ENCODE results near the gene SLC30A5. TPM values are rescaled to one million over a fixed set of nuclear protein-coding genes. Genes with fewer than 3 reads are reported as not detected.
"Not testable (repeated sequence)": the region's sequence is repeated elsewhere in the genome, so short reads cannot be mapped to it uniquely, and the experiment has no call there.

The SLC30A5 gene
- total RNA-seq, 1 donor from 2014 or later, result 42.9 TPM

DNA sequence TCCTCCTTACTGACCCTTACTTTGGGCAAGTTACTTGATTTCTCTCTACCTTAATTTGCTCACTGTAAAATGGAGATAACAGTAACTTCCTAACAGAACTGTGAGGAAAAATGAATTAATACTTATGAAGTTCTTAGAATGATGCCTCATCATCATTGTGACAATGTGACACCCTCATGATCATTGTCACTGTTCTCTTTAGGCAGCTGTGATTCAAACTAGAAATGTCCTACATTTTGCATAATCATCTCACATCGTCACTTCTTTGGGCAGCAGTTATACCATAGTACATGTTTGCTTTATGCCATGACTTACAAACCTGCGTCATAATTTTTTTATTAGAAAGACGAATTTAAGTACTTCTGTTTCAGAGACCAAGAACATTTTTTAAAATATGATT is 9.7 kb downstream of the SLC30A5 start:
- intact Hi-C loops (cut with micrococcal nuclease), result no loop called here

- intact Hi-C loops (cut with micrococcal nuclease), result no loop called here
Measured at GRCh38 chr5:69105996-69106906, 12.4 kb downstream of the SLC30A5 start.

- intact Hi-C loops (cut with micrococcal nuclease), result not testable (repeated sequence)
Measured at GRCh38 chr5:69108367-69108766, 14.6 kb downstream of the SLC30A5 start.

DNA sequence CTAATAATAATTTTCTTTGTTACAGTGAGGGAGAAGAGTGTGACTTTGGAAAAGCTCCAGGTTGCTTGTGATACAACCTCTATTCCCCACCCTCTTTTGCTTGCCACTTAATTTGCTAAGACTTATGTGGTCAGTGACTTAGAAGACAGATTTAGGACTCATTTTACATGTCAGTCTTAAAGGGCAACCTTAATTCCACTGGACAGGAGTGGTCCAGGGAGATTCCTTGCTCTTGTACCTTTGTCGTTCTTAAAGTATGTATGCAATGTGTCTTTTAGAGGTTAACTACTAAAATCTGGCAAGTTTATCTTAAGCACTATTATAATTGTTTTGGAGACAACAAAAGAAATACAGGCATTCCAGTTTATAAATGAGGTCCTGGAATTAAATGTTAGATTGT is 20.0 kb downstream of the SLC30A5 start:
- intact Hi-C loops (cut with micrococcal nuclease), result no loop called here

DNA sequence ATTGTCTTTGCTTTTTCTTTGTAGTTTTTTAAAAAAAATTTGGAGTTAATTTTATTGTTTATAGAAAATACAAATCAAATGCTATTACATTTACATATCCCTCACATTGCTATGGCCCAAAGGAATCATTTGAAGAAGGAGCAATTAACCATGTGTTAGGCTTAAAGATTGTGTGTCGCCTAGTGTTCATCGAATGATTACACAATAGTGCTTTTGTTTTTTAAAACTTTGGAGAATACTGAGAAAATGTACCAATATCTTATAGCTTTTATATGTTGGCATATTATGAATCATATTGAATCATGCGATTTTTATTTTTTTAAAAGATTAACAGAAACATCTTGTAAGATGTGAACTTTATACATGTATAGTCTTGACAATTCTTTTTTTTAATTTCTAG is 21.7 kb downstream of the SLC30A5 start:
- intact Hi-C loops (cut with micrococcal nuclease), result no loop called here

DNA sequence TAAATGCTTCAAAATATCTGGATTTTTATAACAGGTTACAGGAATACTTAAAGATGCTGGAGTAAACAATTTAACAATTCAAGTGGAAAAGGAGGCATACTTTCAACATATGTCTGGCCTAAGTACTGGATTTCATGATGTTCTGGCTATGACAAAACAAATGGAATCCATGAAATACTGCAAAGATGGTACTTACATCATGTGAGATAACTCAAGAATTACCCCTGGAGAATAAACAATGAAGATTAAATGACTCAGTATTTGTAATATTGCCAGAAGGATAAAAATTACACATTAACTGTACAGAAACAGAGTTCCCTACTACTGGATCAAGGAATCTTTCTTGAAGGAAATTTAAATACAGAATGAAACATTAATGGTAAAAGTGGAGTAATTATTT is 35.6 kb downstream of the SLC30A5 start:
- intact Hi-C loops (cut with micrococcal nuclease), result no loop called here

- intact Hi-C loops (cut with micrococcal nuclease), result no loop called here
Measured at GRCh38 chr5:69130241-69130640, 36.4 kb downstream of the SLC30A5 start.

- intact Hi-C loops (cut with micrococcal nuclease), result no loop called here
Measured at GRCh38 chr5:69131304-69131703, 37.5 kb downstream of the SLC30A5 start.

DNA sequence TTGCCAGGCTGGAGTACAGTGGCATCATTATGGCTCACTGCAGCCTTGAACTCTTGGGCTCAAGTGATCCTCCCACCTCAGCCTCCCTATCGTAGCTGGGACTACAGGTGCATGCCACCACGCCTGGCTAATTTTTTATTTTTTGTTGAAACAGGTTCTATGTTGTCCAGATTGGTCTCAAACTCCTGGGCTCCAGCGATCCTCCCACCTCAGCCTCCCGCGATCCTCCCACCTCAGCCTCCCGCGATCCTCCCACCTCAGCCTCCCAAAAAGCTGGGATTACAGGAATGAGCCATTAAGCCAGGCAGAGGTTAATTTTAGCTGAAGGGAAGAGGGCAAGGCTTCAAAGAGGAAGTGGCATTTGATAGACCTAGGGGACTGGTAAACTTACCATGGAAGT is 40.3 kb downstream of the SLC30A5 start:
- intact Hi-C loops (cut with micrococcal nuclease), result no loop called here

GRCh38 chr5:69136293-69136692 is 42.5 kb downstream of the SLC30A5 start:
- intact Hi-C loops (cut with micrococcal nuclease), result no loop called here

- intact Hi-C loops (cut with micrococcal nuclease), result not testable (repeated sequence)
Measured at GRCh38 chr5:69137208-69137607, 43.4 kb downstream of the SLC30A5 start.

DNA sequence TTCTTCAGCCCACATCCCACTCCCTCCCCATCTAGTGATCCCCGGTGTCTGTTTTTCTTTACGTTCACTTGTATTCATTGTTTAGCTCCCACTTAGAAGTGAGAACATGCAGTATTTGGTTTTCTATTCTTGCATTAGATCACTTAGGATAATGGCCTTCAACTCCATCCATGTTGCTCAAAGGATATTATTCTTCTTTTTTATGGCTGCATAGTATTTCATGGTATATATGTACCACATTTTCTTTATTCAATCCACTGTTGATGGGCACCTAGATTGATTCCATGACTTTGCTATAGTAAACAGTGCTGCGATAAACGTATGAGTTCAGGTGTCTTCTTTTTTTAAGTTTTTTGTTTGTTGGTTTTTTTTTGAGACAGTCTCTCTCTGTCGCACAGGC is 44.0 kb downstream of the SLC30A5 start:
- intact Hi-C loops (cut with micrococcal nuclease), result no loop called here

GRCh38 chr5:69138766-69139165 is 45.0 kb downstream of the SLC30A5 start:
- intact Hi-C loops (cut with micrococcal nuclease), result no loop called here

DNA sequence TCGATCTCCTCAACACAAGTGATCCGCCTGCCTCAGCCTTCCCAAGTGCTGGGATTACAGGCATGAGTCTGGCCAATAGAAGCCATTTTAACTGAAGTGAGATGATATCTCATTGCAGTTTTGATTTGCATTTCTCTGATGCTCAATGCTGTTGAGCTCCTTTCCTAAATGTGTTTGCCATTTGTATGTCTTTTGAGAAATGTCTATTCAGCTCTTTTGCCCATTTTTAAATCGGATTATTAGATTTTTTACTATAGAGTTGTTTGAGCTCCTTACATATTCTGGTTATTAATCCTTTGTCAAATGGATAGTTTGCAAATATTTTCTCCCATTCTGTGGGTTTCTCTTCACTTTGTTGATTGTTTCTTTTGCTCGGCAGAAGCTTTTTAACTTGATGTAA is 46.4 kb downstream of the SLC30A5 start:
- intact Hi-C loops (cut with micrococcal nuclease), result not testable (repeated sequence)

DNA sequence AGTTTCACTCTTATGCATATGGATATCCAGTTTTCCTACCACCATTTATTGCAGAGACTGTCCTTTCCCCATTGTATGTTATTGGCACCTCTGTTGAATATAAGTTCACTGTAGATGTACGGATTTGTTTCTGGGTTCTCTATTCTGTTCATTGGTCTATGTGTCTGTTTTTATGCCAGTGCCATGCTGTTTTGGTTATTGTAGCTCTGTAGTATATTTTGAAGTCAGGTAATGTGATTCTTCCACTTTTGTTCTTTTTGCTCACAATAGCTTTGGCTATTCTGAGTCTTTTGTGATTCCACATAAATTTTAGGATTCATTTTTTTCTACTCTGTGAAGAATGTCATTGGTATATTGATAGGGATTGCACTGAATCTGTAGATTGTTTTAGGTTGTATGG is 47.0 kb downstream of the SLC30A5 start:
- intact Hi-C loops (cut with micrococcal nuclease), result no loop called here

GRCh38 chr5:69148576-69148975 is 54.8 kb downstream of the SLC30A5 start:
- intact Hi-C loops (cut with micrococcal nuclease), result not testable (repeated sequence)

DNA sequence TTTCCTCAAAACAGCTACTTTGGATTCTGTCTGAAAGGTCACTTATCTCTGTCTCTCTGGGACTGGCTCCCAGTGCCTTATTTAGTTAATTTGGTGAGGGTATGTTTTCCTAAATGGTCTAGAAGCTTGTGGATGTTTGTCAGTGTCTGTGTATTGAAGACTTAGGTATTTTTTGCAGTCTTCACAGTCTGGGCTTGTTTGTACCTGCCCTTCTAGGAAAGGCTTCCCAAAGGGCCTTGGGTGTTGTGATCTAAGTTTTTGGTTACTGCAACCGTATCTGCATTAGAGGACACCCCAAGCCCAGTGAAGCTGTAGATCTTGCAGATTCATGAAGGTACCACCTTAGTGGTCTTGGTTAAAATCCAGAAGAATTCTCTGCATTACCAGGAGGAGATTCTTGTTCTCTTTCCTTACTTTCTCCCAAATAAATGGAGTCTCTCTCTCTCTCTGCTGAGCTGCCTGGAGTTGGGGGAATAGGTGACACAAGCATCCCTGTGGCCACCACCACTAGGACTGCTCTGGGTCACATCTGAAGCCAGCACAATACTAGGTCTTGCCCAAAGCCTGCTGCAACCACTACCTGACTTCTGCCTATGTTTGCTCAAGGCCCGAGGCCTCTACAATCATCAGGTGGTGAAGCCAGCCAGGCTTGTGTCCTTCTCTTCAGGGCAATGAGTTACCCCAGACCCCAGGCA is 55.3 kb downstream of the SLC30A5 start:
- intact Hi-C loops (cut with micrococcal nuclease), result no loop called here

DNA sequence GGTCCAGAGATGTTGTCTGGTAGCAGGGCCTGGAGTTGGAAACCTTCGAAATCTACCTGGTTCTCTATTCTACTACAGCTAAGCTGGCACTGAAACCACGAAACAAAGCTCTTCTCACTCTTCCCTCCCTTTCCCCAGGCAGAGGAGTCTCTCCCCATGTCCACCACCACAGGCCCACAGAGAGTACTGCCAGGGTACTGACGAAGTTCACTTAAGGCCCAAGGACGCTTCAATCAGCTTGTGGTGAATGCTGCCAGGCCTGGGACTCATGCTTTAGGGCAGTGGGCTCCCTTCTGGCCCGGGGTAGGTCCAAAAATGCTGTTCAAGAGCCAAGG is 55.8 kb downstream of the SLC30A5 start:
- intact Hi-C loops (cut with micrococcal nuclease), result no loop called here

DNA sequence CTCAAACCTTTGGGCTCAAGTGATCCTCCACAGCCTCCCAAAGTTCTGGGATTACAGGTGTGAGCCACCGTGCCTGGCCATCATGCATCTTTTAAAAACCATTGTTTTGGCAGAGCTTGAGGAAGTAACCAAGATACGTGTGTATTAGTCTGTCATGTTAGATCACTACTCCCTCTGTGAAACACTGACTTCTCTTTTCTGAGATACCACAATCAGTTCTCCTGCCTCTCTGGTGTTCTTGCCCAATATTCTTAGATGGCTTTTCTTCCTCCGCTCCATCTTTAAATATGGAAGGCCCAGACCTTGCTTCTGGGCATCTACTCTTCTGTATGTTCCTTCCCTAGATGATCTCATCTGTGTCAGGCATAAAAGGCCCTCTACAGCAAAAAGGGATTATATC is 58.9 kb downstream of the SLC30A5 start:
- intact Hi-C loops (cut with micrococcal nuclease), result no loop called here

- intact Hi-C loops (cut with micrococcal nuclease), result no loop called here
Measured at GRCh38 chr5:69156456-69156855, 62.6 kb downstream of the SLC30A5 start.

DNA sequence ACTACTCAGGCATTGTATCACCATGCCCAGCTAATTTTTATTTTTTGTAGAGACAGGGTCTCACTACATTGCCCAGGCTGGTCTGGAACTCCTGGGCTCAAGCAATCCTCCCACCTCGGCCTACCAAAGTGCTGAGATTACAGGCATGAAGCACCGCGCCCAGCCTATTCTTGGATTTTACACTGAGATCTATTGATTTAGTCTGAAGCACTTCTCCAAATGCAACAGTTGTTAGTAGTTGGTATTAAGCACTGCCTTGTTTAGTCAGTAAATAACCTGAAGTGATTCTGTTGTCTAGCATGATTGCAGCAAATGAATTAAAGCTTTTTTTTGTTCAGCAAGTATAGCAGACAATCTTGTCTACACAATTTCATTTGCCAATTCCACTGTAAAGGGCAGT is 64.2 kb downstream of the SLC30A5 start:
- intact Hi-C loops (cut with micrococcal nuclease), result no loop called here

DNA sequence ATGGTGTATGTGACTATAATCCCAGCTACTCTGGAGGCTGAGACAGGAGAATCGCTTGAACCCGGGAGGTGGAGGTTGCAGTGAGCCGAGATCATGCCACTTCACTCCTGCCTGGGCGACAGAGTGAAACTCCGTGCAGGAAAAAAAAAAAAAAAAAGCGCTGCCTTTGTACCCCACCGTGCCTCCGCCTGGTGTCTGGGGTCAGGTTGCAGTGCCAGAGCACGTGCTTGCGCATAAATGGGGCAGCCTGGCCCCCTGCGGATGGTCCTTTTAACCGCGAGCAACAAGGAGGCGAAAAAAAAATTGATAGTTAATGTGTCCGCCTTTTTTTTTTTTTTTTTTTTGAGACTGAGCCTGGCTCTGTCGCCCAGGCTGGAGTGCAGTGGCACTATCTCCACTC is 66.8 kb downstream of the SLC30A5 start:
- intact Hi-C loops (cut with micrococcal nuclease), result no loop called here

Measured in T-helper 2 cell treated with Interferon-gamma antibody and Interleukin-4, amounts not matched to agents 100 ng/mL and 5 ng/mL, for 36 hours (primary cell).